DMS114 treated with DMSO at 0.1 percent for 48 hours (cell line): ENCODE measurements around the gene IMPA2.

Source experiments
- DNase-seq: peaks from one replicate; lab custom pipeline; 2025; ENCODE audit not compliant: unreplicated experiment; lab: John Stamatoyannopoulos, UW

The IMPA2 gene

DNA sequence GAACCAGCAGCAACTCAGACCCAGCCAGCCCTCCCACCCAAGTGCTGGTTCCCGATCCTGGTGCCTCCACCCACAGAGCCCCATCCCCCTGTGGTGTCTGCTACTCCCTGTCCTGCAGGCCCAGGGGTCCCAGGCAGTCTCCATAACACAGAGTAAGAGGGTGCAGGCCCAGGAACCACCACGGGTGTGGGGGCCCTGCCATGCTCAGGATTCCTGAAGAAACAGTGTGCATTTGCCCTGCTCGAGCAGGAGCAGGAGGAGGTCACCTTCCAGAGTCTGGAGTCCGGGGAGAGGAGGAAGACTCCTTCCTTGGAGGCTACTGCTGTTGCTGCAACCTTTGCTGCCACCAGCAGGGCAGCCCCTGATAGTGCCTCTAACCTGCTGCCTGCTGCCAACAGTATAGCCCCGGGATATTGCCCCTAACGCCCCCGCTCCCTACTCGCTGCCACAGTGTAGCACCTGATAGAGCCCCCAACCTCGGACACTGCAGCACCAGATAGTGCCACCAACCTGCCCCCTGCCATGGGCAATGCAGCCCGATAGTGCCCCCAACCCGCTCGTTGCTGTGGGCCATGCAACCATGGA lies 65.5 kb downstream of the IMPA2 start:
- no peak for DNase-seq

DNA sequence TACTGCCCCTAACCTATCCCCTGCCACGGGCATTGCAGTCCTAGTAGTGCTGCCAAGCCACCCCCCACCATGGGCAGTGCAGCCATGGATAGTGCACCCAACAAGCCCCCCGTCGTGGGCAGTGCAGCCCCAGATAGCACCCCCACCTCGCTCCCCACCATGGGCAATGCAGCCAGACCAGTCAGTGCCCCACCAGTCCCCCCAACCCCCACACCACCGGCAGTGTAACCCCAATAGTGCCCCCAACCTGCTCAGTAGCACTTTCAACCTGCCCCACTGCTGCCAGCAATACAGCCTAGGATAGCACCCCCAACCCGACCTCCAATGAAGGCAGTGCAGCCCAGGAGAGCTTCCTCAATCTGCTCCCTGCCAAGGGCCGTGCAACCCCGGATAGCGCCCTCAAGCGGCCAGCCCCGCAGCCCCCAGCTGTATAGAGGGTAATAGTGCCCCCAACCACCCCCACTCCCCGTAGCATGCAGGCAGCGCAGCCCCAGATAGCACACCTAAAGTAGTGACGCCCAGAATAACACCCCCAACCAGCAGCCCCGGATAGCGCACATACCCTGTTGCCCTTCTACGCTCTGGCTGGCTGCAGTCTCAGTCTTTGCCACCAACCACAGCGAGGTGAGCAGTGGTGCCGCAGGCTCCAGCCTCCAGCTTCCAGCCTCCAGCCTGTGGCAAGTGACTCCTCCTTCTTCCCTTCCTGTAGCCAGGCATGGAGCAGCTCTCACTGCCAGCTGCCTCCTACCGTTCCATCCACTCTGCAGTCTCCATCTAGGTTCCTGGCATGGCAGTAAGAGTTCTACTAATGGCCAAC lies 66.9 kb downstream of the IMPA2 start:
- no peak for DNase-seq

DNA sequence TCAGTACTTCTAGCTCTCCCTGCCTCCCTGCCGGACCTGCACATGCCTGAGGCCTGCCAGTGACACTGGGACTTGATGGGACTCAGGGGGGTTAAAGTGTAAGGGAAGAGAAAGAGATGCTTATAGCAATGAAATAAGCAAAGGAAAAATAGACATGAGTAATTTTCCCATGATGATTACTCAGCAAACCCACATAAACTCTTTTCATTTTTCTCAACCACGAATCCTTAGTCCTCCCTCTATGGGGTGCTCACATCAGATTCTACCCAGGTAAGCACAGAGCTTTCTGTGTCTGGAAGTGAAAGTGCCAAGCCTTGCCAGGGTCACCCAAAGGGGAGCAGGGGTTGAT lies 67.5 kb downstream of the IMPA2 start:
- DNase-seq = no peak

DNA sequence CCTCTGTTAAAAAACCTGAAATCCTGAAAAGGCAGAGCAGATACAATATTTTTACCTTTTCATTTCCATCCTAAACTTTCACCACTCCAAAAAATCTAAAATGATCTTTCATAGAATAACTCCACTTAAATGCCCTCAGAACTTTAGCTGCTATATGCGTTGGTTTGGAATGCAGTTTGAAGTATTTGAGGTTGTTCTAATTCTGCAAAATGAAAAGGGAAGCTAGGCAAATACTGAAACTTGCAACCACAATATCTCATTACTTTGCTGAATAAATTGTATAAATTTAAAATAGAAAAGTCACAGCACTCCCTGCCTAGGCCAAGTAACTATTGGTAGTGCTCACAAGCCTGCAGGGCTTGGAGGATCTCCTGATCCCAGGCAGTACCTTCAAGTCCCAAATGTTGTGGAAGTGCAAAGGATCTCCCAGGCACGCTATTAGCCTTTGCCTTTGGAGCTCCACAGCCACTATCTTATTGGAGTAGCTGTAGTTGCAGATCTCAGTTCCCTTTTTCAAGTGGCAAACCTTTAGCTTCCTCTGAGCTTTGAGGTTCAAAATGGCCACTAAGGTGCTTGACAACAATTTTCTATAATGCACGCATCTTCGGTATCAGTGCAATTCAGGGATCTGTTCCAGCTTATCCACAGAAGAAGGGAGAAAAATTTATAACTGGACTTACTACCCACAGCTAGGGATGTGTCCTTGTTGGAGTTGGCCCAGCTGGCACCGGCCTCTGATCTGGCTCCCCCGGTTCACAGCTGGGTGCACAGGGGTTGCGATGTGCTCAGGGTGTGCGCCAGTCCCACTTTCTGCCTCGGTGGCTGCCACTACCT lies 68.9 kb downstream of the IMPA2 start:
- no peak for DNase-seq

DNA sequence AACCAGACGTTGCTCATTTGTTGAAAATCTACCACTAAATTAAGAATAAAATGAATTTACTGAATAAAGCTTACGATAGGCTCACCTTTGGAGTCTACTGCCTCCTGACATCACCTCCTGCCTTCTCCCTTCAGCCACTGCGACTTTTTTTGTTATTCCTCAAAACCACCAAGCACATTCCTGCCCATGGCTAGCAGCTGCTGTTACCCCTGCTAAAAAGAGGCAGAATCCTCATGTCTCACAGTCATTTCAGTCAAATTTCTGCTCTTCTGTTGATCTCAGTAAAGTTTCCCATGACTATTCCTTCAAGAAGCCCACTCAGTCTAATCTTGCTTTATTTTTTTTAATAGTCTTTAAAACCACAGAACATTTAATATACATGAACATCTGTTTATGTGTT lies 71.6 kb downstream of the IMPA2 start:
- no peak for DNase-seq

DNA sequence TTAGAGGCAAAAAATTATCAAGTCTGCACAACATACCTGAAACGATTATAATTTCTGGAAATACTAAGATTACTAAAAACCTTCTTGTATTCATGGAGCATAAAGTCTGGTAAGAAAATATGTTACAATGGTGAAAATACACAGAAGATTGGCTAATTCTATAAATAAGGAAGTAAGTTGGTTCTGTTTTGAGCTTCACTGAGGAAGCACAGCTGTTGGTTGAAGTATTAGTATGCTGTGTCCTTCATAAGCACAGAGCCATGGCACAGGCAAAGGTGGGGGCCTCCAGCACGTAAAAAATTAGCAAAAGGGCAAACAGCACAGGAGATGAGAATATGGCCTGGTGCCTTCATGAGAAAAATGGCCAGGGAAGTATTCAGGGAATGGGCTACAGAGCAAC lies 72.0 kb downstream of the IMPA2 start:
- no peak for DNase-seq

DNA sequence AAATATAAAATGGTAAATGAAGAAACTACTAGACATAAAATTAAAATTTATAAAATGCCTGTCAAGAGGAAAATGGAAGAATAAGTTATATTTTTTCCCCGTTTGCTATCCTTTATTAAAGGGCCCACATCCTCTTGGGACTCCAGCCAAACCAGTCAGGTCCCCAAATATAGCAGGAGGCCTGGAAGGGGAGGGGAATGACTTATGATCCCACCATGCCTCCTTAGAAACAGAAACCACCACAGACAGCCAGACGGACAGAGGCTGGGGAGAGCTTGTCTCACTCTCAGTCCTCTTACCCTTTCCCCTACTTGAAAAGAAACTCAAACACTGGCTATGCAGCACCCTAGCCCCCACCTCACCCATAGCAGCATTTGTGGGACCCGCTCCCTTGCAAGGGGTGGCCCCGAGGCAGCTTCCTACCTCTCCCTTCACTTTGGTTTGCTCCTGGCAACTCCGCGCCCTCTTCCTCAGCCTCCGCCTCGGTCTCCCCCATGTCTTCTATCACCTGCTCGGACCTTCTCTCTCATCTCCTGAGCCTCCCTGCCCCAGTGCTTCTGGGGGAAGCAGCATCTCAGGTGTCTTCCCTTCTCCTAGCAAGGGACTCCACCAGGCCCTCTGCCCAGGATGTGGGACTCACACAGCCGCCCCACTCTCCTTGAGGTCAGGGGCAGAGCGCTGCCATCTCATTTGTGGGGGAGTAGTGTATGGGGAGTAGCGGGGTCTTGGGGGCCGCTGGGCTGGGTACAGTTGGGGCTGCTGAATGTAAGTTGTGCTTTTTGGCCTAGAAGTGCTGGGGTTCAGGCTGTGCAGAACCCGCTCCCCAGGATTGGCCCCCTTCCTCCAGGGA lies 75.0 kb downstream of the IMPA2 start:
- DNase-seq = no peak

DNA sequence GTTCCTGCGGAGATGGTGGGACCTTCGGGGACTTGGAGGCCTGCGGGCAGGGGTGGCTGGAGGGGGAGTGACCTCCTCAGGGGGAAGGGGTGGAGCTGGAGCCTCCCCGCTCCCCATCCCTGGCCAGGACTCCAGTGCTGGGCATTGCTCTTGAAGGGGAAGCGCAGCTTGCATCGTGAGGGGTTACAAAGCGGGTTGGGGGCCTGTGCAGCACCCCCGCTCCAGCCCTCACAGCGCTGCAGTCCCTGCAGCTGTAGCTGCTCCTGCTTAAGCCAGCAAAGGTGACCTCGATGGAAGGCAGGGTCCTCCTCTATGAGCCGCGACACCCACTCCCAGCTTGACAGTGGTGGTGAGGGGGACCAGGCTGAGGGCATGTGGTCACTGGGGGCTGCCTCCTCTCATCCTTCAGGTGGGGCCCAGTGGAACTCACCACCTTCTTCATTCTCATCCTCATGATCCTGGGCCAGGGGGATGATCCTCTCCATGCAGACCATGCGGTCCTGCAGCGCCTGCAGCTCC lies 75.6 kb downstream of the IMPA2 start:
- no peak for DNase-seq

DNA sequence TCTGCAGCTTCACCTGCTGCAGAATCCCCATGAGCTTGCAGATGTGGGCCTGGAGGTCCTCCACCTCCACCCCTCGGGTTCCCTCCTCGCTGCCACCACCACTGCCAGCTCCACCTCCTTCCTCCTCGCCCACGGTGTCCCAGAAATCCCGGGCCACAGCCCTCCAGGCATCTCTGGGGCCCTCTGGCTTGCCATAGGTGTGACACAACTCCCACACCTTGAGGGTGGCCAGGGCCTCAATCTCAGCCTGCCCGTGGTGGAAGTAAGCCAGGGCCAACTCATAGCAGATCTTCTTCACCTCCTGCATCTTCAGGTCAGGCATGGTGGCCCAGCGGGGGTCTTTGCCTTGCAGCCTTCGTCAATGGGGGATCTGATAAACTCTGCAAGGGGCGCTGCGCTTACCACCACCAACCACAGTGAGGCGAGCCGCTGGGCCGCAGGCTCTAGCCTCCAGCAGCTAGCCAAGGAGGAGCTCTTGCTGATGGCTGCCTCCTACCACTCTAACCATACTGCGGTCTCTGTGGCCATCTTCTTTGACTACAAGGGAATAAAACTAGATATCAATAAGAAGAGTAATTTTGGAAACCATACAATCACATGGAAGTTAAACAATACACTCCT lies 76.2 kb downstream of the IMPA2 start:
- no peak for DNase-seq

DNA sequence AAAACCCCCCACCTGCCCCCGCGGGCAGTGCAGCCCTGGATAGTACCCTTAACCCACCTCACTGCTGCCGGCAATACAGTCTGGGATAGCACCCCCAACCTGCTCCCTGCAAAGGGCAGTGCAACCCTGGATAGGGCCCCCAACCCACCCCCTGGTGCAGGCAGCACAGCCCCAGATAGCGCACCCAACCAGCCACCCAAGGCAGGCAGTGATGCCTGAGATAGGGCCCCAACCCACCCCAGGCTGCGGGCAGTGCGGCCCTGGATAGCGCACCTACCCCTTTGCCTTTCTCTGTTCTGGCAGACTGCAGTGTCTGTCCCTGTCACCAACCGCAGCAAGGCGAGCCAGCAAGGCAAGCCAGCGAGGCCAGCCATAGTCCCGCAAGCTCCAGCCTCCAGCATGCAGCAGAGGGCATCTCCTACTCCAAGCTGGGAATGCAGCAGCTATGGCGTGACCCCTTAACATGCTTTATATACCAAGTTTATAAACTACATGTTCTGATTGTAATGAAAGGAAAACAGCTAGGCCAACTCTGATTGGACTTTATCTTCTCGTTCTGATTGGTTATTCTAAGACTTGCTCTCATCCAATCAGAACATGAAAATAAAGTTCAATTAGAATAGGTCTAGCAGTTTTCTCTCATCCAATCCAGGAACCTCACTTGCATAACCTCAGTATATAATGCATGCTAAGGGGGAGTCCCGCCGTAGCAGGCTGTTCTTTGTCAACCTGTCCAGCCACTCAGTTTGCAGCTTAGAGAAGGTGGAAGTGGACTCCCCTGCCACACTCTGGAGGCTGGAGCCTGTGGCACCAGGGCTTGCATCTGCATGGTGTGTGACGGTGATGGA lies 78.3 kb downstream of the IMPA2 start:
- DNase-seq = no peak

DNA sequence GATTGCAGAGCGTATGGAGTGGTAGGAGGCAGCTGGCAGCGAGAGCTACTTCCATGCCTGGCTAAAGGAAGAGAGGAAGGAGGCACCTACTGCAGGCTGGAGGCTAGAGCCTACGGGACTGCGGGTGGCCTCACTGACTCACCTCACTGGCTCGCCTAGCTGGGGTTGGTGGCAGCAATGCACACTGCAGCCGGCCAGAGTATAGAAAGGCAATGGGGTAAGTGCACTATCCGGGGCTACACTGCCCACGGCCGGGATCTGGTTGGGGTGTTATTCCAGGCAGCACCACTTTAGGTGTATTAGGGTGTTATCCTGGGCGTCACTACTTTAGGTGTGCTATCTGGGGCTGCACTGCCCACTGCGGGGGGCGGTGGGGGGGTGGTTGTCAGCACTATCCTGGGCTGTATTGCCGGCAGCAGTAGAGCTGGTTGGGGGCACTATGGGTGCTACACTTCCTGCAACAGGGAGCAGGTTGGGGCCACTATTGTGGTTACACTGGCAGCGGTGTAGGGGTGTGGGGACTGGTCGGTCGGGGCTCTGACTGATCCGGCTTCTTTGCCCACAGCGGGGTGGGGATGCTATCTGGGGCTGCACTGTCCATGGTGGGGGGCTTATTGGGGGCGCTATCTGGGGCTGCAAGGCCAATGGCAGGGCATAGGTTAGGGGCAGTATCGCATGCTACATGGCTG lies 79.0 kb downstream of the IMPA2 start:
- no peak for DNase-seq

DNA sequence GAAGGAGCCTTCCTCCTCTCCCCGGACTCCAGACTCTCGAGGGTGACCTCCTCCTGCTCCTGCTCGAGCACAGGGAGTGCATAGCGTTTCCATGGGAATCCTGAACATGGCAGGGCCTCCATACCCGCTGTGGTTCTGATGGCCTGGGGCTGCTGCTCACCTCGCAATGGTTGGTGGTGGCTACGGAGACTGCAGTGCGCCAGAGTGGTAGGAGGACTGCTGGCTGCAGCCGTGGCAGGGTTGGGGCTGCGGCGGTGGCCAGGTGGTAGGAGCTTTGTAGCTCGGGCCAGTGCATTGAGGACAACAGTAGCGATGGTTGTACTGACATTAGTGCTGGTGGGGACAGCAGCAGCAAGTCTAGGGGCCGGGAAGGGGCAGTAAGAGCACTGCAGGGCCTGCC lies 80.4 kb downstream of the IMPA2 start:
- DNase-seq = no peak

DNA sequence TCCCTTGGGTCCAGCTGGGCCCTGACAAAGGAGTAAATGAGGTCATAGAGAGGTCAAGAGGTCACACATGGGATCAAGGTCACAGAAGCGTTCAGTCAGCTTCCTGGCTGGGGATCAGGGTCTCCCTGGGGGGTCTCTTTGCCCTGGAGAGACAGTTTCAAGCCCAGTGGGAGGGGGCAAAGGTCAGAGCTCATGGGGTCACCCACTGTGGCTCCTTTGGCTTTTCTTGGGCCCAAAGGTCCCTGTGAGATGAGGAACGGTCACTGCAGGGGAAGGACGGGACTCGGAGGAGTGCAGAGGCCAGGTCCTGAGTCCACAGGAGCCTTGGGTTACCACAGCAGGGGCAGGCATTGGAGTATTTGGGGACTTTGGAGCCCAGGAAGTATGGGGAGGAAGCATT lies 81.7 kb downstream of the IMPA2 start:
- DNase-seq = no peak

DNA sequence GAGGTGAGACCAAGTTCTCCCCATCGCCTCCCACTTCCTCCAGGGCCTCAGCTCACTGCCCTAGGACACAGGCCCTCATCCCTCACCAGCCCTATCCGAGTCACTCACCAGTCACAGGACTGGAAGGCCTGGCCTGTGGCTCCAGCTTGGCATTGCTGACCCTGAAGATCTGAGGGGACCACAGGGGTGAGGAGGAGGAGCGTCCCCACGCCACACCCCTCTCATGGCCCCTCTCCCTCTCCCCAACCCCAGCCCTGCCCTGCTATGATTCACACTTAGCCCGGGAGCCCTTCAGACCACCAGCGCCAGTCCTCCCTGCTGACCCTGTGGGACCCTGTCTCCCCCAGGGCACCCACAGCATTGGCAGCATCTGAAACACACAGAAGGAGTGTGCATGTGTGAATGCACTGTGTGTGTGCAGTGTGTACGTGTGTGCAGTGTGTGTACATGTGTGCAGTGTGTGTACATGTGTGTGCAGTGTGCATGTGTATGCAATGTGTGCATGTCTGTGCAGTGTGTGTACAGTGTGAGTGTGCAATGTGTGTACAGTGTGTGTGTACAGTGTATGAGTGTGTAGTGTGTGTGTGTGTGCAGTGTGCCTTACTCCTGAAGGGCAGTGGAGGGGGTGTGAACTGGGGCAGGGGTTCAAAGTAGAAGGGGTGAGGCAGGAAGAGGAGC lies 82.9 kb downstream of the IMPA2 start:
- DNase-seq = no peak

DNA sequence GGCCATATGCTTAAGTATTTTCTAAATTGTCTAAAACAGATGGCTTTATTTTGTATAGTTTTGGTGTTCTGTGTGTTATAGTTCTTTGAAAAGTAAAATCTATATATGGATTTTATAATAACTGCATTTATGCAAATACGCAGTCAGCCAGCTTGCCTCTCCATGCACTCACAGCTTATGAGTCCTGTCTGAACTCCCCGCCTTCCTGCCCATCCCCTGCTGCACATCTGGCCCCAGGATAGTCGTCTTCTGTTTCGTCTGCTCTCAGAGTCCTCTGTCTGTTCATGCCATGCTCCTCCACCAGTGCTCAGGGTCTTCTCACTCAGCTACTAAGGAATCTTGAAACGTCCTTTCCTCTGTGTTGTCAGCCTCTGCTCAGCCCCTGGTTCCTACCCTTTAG lies 84.1 kb downstream of the IMPA2 start:
- no peak for DNase-seq

DNA sequence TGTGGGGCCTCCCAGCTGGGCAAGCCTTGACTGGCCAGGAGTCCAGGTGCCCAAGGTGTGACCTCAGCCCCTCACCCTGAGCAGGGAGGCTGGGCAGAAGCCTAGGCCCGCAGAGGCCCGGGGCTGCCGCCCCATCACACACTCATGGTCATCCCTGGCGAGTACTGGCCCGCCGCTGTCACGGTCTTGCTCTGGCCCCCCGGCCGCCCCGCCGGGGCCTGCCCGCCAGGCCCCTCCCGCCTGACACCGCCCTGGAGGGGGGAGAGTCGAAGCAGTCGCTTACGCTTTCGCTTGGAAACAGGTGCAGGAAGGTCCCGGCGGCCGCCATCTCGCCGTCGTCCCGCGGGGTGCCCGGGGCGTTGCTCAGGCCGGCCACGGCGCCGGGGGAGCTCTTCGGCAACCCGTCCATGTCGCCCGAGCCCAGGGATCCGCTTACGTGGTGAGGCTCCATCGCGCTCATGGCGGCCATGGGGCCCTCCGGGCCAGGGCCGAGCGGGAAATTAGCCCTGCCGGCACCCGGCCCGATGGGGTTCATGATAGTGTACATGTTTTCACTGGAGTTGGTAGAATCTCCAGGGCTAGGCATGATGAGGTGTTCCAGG lies 85.7 kb downstream of the IMPA2 start:
- no peak for DNase-seq

DNA sequence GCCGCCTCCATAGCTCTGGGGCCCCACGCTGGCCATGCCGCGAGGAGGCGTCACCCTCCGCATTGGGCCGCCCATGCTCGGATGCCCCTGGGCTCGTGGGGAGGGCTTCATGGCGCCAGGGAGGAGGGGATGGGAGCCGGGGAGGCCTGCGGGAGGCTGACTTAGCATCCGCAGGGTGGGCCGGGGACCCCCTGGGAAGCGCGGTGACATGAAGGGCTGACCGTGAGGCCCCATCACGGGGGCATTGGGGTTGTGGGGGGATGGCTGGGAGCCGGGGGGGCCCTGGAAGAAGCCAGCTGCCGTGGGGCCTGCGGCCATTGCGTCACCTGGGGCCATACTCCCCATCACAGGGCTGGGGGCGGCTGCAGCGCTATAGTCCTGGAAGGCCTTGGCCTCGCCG lies 86.4 kb downstream of the IMPA2 start:
- DNase-seq = no peak

DNA sequence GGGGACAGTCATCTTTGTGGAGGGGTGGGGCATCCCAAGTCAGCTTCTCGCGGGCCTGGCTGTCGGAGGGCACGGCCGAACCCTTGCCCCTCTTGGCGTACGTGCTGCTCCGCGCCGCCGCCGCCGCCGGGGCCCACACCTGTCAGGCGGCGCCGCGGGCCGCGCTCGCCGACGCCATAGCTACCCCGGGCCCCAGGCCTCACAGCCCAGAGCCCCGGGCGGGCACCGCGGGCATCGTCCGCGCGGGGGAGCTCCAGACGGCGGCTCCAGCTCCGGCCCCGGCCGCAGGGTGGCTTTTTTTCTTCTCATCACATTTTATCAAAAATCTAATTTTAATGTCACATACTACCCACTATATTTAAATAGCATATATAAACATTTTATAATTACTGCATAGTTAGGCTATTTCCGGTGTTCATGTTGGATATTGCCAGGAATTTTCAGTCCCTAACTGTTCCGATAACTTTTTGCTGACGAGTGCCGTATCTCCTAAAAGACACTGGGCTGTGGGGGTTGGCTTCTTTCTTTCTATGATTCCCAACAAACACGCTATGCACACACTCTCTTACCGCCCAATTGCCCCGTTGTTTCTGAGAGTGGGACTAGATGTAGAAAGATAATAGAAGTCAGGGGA lies 87.1 kb downstream of the IMPA2 start:
- peak; percentile 13 for DNase-seq
